NOMO-1 treated with dmso at 0.1 percent for 144 hours (cell line): ENCODE data around the gene CRIP1.

Experiments
- DNase-seq: peaks from one replicate; lab custom pipeline; 2025; ENCODE audit not compliant: unreplicated experiment; lab: John Stamatoyannopoulos, UW

CRIP1 gene

DNA sequence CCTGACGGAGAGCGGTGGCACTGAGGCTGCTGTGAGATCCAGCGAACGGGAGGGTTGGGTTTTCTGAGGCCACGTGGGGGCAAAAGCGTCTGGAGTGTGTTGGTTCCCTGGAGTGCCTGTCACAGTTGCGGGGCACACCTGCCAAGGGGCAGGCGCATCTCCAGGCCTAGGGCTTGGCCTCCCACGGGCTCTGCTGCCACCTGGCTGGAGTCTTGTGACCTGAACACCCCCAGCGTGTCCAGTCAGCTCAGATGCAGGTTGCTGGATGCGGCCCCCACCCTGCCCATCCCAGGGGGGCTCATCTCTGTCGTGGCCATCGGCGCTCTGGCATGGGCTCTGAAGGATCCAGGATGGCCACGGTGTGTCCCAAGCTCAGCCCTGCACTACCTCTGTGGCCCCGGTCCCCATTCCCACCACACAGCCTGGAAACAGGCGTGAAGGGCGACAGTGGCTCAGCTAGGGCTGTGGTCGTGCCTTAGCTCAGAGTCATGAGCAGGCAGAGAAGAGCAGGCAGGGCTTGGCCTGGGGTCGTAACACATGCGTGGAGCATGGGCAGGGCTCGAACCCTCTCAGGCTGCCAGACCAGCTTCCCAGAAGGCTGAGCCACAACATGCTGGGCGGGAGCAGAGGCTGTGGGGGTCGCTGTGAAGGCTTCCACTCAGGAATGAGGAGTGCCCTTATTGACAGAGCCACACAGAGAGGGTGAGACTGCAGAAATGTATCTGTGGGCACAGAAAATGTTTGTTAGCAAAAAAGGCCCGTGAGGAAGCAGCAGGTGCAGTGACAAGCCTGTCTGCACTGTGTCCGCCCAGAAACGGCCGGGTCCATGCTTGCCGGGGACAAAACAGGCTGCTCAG lies 35.6 kb upstream of the CRIP1 start:
- DNase-seq, result no peak

DNA sequence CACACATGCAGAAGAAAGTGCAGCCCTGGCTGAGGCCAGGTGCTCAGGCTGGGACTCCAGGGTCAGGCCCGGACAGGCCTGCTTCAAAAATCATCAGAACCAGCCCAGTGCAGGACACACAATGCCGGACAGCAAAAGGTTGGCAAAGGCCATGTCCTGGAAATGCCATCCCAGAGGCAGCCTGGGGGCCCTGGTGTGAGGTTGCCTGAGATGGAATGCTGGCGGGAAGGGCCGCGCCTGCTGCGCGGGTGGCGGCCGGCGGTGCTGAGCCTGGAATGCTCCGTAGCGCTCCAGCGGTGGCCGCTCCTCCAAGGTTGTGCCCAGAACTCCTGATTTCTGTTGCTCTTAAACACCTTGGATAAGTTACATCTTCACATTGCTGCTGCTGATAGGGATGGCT lies 33.7 kb upstream of the CRIP1 start:
- no peak for DNase-seq

GRCh38 chr14:105453847-105454246 lies 32.8 kb upstream of the CRIP1 start:
- no peak for DNase-seq

DNA sequence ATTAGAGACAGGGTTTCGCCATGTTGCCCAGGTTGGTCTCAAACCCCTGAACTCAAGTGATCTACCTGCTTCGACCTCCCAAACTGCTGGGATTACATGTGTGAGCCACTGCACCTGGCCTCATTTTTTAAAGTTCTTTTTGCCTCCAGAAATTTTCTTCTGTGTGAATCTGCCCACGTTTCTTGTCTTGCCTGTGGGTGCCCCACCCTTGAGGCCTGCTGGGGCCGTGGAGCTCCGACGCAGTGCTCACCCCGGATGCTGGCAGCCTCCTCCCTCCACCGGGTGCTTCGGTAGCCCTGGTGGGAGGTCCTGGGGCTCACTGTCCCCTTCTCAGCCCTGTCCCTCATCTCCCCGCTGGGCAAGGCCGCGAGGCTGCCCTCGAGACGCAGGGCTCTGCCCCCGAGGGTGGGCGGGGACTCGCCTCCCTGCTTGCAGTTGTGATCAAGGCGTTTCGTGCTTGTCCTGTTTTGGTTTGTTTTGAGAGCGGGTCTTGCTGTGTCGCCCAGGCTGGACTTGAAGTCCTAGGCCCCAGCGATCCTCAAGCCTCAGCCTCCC lies 31.5 kb upstream of the CRIP1 start:
- no peak for DNase-seq

DNA sequence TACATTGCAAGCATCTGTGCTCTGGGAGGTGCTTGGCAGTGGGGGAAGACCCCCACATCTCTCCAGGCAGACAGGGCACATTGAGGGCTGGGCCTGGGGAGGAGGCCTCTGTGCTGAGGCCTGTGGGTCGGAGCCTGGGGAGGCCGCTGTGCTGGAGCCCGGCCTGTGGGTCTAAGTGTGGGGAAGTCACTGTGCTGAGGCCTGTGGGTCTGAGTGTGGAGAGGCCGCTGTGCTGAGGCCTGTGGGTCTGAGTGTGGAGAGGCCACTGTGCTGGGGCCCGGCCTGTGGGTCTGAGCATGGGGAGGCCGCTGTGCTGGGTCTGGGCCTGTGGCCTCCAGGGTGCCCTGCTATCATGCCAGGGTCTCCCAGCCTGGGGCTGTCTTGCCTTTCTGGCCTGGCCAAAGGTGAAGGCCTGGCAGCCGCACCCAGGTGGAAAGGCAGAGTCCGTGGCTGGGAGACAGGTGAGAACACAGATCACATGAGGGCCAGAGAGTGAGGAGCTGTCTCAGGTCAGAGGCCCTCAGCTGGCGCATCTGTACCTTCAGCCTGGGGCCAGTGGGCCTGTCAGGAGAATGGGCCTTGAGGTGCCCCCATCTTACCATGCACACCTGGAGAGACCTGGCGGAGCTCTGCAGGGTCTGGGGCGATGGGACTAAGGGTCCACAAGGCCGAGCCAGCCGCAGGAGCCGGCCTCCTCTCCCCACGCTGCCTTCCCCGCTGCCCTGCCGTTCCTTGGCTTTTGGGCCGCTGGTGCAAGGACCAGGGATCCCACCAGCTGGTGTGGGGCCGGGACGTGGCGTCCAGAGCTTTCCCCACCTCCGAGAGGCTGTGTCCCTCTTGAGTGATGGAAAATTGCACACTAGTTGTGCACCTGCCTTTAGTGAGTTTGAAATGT lies 30.7 kb upstream of the CRIP1 start:
- DNase-seq, result no peak

DNA sequence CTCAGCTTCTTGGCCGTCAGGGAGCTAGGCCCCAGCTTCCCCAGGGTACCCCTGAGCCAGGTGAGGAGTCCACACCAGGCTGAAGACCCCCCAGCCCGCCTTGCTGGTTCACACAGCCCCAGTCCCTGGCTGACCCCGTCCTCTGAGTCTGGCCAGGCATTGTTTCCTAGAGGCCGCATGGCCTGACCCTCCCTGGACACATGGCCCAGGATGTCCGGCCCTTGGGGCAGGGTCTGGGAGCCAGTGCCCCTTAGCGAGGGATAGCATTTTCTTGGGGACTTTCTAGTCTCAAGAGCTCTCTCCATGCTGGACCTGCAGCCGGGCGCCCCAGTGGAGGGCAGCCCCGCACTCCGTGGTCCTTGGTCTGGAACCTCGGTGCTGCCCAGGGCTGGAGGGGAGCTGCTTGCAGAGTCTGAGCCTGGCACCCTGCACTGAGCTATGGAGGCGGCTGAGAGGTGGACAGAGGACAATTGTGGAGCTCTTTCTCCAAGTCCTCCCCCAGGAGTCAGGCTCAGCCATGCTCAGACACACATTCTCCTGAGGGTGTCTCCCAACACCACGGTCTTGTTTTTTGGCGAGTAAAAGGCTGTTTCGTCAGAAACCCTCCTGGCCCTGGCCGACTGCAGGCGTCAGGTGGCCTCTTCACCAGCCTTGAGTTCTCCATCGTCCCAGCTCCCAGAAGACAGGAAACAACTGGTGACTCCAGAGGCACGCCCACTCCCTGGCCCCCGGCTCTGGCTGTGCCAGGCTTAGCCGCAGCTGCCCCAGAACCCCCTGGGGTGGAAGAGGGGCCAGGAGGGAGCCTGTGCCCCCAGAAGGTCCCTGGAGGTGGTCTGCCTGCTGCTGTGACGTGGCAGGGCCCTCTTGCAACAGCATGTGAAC lies 29.7 kb upstream of the CRIP1 start:
- no peak for DNase-seq

GRCh38 chr14:105458010-105458409 lies 28.7 kb upstream of the CRIP1 start:
- no peak for DNase-seq

DNA sequence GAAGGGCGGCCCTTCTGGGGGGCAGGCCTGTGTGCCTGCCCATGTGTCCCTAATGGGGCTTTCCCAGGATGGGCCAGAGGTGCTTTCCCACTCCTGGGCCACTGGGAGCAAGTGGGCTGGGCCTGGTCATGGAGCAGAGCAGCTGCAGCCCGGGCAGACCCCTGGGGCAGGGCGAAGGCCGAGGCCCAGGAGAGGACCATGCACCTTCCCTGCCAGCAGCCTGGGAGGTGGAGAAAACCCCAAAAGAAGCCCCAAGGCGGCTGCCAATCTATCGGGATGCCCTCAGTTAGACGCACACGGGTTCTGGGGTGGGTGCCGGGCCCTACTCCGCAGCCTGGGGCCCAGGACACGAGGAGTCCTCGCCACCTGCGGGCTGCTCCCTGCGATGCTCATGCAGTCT lies 28.1 kb upstream of the CRIP1 start:
- DNase-seq, result no peak

DNA sequence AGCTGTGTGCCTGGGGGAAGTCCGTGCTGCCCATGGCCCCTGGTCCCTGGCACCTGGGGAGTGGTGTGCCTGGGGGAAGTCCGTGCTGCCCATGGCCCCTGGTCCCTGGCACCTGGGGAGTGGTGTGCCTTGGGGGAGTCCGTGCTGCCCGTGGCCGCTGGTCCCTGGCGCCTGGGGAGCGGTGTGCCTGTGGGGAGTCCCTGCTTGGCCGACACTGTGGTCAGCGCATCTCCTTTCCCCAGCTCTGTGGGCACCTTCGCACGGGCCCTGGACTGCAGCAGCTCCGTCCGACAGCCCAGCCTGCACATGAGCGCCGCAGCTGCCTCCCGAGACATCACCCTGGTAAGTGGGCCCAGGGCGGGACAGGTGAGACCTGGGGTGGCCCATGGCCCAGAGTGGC lies 26.6 kb upstream of the CRIP1 start:
- DNase-seq, result no peak

DNA sequence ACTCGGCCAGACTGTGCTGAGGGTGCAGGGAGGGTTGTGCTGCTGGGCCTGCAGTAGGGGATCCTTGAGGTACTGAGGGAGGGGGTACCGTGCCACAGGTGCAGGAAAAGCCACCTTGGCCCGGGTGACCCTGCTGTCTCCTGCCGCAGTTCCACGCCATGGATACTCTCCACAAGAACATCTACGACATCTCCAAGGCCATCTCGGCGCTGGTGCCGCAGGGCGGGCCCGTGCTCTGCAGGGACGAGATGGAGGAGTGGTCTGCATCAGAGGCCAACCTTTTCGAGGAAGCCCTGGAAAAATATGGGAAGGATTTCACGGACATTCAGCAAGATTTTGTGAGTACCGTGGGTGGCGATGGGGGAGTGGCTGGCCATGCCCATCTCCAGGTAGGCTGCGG lies 26.1 kb upstream of the CRIP1 start:
- DNase-seq, result no peak

DNA sequence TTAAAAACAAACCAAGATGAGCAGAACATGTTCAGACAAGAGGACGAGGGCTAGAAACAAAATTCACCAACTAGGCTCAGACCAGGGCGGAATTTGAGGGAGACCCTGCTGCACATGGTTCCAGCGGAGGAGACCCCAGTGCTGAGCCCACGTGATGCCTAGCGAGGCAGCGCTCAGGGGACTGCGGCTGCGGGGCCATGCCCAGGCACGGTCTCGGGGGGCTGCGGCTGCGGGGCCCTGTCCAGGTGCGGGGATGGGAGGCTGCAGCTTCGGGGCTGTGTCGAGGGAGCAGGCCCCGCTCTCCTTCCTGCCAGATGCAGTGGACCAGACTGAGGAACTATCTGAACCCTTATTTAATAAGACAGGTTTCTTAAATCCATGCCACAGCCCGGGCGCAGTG lies 24.8 kb upstream of the CRIP1 start:
- DNase-seq, result no peak

GRCh38 chr14:105464501-105464900 lies 22.2 kb upstream of the CRIP1 start:
- no peak for DNase-seq

DNA sequence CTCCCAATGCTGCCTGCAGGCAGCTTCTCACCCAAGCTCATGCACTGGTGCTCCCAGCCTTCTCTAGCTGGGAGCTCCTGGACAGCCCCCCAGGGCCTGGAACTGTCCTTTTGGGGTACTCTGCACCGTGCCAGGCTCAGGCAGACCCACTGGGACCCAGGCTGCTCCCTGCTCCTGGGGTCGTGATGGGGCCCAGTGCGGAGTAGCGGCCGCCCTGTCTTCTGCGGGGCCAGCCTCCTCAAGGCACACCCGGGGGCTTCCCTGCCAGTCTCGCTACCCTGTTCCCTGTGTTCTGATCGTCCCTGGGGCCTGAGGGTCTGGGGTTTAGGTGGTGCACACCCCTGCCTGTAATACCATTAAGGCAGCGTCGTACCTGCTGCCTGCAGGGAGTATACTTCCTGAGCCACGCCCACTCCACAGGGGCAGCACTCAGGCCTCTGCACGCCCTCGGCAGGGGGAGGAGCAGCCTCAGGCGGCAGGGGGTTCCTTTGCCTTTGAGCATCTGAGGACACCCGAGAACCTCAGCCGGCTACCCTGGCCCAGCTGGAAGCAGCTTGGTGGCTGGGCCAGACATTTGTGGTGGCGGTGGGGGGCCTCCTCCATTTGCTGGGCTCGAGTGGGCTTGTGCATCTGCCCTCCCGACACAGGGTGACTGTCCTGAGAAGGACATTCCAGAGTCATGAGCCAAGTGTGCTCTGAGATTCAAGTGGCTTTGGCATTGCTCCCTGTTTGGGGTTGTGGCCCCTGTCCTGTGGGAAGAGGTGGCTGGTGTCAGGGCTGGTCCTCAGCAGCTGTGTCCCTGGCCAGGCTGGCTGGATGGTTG lies 21.3 kb upstream of the CRIP1 start:
- no peak for DNase-seq

DNA sequence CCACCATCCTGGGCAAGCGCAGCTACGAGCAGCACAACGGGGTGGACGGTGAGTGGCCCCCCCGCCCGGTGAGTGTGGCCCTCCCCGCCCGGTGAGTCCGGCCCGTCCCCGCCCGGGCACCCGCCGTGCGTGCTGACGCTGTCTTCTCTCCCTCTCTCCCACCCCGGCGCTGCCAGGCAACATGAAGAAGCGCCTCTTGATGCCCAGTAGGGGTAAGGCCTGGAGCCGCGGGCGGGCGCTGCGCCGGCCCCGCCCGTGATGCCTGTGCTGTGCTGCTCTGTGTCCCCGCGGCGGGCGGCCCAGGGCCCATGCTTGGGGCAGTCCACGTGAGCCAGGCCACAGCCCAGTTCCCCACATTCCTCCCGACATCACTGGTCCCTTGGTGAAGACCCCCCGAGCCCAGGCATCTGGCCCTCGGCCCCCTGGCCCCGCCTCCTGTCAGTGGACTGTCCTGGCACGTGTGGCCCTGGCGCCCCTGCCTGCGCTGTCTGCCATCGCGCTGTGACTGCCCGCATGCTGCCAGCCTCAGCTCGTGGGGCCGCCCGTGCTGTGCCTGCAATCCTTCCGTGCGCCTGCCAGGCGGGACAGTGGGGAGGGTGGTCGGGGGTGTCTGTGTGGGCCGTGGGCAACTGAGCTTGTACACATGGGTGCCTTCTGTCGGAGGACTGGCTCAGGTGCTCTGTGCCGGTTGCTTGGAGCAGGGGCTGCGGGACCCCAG lies 20.0 kb upstream of the CRIP1 start:
- no peak for DNase-seq

- DNase-seq, result no peak
These were observed 19.3 kb upstream of the CRIP1 start for GRCh38 chr14:105467249-105467941.

DNA sequence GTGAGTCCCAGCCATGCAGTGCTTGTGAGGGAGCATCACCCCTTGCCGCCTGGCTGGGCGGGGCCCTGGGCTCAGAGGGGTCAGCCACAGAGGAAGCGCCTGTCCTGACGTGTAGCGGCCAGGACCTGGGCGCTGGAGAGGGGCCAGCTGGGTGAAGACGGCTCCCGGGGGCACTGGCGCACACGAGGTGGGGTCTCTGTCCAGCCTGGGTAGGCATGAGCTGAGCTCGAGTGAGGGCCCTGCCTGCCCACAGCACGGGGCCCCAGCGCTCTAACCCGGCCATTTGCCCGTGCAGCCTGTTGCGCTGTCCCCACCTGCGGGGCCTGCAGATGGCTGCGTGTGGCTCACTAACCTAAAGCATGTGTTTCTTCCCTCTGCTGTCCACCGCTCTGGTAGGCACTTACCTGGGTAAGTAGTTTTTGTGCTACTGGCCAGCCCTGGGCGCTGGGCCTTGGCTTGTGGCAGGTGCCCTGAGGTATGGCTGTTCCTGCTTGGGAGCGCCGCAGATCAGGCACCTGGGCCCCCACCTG lies 18.7 kb upstream of the CRIP1 start:
- no peak for DNase-seq

DNA sequence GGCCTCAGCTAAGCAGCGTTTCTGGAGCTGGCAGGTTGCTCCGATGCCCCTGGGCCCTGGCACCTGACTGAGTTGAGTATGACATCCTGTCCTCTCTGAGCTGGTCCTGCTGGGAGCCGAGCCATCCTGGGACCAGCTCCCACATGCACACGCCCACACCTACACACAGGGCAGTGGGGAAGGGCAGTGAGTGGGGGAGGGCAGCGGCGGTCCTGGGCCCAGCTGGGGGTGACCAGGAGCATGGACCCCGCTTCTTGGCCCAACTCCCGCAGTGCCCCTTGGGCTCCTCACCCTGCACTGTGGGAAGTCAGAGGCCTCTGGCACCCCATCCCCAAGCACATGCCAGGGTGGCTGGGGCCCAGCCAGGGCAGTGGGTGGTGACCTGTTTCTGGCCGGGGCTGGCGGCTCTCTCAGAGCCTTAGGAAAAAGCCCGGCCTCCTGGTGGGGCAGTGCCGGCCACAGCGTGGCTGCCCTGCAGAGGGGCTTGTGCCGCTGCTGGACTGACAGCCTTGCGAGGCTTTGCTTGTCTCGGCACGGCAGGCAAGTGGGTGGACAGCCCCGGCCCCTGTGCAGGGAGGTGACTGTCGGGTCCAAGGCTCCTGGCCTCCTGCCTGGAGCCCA lies 18.0 kb upstream of the CRIP1 start:
- DNase-seq, result no peak
